Left forelimb (tissue), 1 donor: ENCODE measurements around the gene SLC9C2.
"Not testable (repeated sequence)": the region's sequence is repeated elsewhere in the genome, so short reads cannot be mapped to it uniquely, and the experiment has no call there.

Source experiments
- DNase-seq: peaks from one replicate; pipeline ENCODE4 v3.0.0-alpha.2; 2018; ENCODE audit warnings: low spot score

The SLC9C2 gene

DNA sequence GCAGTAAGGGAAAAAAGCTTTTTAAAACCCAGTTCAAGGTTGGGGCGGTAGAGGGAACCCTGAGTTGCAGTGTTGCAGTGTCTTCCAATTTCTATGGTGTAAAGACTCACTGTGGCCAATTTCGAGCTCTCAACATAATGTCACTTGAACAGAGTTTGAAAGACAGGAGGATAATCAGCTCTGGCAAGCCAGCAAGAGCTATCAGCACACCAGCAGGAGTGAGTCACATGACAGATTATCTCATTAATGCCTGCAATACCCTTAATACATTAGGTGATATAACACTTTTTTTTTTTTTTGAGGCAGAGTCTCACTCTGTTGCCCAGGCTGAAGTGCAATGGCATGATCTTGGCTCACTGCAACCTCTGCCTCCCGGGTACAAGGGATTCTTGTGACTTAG is 22.8 kb downstream of the SLC9C2 start:
- no peak for DNase-seq

DNA sequence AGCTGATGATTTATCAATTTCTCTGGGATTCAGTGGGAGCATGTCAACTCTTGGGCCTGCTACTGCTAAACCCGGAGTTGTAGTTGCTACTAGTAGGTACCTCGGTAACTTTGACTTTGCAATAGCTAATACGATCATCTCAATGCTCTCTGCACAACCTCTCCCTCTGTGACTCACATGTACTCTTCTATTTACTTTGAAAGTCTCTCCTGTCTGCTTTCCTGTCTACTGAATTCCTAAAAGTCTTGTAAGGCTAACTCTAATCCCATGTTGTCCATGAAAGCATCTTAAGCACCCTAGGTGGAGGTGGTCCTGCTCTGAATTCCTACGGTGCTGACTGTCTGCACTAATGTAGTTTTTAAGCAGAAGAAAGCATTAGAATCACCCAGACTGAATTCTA is 29.3 kb downstream of the SLC9C2 start:
- no peak for DNase-seq

DNA sequence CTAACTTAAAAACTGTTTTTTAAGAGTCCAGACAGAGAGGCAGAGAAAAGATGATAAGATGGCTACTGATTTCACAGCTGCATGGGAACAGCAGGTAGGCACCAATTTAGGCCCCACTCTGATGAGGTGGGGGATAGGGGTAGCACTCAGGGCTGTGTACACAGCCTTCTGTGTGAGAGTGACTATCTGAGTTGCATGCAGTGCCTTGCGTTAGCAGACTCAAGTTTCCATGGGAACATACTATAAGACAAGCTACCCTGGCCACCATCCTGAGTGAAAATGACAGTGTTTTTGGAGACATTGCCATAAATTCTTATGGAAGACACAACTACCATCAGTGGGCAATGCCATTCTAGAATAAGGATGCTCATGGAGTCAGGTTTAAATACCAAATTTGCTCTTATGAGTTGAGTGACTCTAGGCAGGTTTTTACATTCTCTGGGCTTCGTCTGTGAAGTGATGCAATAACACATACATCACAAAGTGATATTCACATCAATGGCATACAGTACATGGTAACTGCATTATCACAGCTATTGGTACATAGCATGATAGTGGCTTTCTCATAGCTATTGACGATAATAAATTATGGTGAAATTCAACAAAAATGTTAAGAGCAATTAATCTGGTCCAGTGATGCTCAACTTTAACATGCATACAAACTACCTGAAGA is 30.5 kb downstream of the SLC9C2 start:
- DNase-seq = no peak

DNA sequence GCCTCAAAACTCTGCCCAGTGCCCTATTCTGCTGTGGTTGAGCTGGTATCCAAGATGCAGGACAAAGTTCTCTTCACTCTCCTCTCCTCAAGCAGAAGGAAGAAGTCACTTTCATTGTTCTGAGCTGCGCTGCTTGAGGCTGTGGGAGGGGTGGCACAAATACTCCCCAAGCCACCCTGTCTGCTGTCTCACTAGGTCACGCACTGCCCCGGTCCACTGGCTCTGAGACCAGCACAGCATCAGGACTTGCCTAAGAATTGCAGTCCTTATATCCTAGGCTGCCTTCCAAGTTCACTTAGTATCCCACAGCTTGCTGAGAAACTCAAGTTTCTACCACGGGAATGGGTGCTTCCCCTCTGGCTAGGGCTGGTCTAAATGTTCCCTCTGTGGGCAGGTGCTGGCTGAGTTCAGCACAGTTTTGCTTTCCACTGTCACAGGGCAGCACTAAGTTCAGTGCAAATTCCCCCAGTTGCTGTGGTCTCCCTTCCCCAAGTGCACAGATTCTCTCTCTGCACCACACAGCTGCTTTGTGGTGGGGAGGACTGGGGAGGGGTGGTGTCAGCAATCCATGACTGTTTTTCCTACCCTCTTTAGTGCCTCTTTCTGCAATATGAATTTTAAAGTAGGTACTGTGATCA is 32.4 kb downstream of the SLC9C2 start:
- no peak for DNase-seq

DNA sequence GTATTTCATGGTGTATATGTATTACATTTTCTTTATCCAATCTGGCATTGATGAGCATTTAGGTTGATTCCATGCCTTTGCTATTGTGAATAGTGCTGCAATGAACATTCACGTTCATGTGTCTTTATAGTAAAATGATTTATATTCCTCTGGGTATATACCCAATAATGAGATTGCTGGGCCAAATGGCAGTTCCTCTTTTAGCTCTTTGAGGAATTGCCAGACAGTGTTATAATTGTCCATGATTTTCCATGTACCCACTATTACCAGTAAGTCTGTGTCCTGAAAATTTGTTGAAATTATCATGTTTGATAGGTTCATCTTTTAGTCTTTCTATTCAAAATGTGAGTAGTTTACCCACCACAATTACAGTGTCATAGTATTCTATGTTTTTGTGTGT is 34.4 kb downstream of the SLC9C2 start:
- no peak for DNase-seq

DNA sequence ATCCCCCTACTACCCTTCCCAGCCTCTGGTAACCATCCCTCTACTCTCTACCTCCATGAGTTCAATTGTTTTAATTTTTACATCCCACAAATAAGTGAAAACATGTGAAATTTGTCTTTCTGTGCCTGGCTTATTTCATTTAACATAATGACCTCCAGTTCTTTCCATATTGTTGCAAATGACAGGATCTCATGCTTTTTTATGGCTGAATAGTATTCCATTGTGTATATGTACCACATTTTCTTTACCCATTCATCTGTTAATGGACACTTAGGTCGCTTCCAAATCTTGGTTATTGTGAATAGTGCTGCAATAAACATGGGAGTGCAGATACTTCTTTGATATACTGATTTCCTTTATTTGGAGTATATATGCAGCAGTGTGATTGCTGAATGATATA is 39.0 kb downstream of the SLC9C2 start:
- not testable (repeated sequence) for DNase-seq

DNA sequence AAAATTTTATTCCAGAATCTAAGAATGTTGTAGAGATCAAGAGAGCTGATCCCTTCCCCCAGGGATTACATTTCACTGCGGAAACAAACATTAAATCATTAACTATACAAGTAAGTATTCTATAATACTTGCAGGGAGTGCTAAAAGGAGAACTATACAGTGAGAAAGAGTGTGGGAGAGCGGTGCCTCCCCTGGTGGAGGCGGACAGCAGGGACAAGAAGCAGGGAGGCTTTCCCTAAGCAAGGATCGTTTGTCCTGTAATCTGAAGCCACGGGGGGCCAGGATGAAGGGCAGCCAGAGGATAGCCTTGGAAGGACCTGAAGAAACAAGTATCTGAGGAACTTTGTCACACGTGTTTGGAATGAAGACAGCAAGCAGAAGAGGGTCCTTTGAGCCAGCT is 40.1 kb downstream of the SLC9C2 start:
- DNase-seq = no peak

DNA sequence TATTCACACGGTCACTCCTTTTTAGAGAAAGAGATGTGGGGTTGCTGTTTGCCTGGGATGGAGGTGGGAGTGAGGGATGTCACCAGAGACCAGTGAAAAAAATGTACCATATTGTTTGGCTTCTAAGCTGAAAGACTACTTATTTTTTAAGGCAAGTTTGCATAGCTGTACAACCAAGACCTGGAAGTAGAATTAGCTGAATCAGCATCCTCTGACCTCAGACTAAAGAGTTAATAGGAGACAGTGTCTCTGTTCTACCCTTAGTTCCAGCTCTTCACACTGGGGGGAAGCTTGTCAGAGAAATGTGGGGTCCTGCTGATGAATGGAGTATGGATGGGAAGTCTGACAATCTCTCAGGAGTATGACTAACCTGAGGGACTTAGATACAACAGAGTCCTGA is 41.6 kb downstream of the SLC9C2 start:
- DNase-seq = no peak

DNA sequence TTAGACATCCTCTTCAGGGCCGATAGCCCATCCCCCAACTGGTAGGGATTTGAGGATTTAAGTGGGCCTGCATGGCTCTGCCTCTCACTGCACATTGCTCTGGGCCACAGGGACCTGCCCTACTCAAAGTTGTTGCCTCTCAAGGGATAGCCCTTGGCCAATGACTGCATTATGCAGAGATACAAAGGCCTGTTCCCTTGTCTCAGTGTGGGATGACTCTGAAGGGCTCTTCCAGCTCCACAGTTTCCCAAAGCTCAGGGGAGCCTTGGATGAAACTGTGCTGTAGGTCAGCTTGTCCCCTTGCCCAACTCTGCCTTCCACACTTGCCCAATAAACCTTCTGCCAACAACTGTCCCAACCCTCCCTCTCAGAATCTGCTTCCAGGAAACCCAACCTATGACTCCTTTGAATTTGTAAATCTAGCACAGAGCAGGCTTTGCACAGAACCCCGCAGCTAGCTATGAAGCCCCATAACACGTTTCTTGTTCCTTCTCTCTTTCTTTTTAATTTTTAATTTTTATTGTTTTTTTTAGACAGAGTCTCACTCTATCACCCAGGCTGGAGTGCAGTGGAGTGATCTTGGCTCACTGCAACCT is 42.5 kb downstream of the SLC9C2 start:
- DNase-seq = no peak

DNA sequence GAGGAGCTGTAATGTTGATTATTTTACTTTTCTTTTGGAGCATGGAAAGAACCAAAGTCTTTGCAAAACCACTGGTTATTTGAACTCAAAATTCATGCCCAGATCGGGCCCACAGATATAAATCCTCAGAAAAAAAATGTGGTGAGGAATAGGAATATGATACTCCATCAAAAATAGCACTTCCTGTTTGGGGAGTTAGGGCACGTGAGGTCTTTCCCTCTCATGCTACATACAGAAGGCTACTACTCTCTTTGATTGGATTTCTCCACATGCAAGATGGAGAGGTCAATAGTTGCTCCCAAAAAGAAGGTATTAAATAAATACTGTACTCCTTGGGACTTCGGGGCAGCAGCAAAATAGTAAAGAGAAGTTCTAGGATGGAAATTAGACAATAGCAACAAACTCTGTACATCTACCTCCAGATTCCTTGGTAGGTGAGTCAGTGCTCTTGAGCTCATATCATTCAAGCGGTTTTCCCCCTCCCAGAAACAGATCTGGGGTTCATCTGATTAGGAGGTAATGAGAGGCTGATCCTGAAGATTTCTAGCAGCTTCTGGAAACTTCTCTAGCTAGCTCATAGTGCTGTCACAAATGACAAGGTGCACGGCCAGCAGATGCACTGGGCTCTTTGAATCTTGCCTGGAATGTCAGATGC is 47.1 kb downstream of the SLC9C2 start:
- no peak for DNase-seq

DNA sequence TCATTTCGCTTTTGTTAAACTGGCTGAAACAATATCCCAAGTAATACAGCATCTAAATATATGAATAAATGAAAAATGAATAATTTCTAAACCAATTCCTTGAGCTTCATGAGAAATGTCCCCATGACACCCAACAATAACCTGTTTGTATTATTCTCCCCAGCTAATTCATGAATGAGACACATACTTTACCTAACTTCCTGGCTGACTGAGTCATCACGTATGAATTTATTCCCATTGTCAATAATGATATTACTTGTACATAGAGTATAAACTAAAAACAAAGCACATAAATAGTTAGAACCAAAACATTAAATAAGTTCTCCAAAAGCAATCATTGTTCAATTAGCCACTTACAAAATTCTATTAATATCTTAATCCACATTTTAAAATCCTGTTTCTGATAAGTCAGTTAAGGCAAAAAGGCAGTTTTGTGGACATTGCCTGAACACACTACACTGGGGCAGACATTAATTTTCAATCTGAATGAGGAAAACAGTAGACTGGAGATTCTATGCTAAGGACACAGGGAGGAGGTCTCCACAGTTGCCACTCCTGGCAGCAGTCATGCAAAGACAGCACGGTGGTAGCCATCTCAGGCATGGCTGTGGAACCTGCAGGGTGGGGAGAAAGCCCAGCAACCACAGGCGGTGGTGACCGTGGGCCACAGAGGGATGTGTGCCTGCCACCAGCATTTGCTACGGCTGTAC is 48.2 kb downstream of the SLC9C2 start:
- DNase-seq = no peak

DNA sequence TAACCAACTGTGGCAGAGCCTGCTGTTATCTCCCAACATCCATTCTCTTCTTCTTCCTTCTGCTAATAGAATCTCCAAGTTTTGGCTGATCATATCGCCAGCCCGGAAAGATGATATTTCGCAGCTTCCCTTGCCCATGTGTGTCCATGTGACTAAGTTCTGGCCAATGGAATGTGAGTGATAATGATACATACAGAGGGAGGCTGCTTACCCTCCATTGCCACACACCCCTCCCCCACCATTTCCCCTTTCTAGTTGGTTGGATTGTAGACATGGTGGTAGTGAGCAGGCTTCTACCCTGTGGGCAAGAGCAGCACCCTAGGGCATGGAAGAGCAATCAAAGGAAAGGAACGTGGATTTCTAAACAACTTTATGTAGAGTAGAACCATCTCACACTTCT is 48.8 kb downstream of the SLC9C2 start:
- no peak for DNase-seq

DNA sequence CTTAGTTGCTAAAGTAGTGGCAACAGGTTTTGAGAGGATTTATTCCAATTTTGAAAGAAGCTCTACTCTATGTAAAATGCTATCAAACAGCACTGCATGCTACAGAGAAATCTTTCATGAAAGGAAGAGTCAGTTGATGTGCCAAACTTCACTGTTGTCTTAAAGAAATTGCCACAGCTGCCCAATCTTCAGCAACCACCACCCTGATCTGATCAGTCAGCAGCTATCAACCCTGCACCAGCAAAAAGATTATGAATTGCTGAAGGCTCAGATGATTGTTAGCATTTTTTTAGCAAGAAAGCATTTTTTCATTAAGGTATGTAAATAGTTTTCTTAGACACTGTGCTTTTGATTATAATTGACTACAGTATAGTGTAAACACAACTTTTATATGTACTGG is 49.6 kb downstream of the SLC9C2 start:
- DNase-seq = no peak

DNA sequence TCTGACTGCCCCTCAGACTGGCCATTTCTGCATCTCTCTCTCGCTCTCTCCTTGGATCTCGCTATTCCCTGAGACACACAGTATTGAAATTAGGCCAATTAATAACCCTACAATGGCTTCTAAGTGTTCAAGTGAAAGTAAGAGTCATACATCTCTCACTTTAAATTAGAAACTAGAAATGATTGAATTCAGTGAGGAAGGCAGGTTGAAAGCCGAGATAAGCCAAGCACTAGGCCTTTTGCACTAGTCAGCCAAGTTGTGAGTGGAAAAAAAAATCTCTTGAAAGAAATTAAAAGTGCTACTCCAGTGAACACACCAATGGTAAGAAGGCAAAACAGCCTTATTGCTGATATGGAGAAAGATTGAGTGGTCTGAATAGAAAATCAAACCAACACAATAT is 51.2 kb downstream of the SLC9C2 start:
- DNase-seq = no peak

DNA sequence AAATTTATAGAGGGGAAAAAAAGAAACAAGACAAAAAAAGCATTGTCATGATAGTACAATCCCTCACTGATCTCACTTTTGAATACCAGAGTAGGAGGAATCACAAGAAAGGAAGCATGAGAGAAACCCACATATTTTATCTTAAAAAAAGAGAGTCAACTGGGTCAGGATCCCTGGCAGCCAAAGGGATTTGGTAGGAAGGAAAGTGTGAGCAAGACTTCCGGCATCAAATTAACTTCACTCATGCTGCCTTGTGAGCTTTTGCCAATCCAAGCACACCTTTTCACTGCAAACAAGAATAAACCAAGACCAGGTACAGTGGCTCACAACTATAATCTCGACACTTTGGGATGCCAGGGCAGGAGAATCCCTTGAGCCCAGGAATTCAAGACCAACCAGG is 53.1 kb downstream of the SLC9C2 start:
- DNase-seq = no peak

DNA sequence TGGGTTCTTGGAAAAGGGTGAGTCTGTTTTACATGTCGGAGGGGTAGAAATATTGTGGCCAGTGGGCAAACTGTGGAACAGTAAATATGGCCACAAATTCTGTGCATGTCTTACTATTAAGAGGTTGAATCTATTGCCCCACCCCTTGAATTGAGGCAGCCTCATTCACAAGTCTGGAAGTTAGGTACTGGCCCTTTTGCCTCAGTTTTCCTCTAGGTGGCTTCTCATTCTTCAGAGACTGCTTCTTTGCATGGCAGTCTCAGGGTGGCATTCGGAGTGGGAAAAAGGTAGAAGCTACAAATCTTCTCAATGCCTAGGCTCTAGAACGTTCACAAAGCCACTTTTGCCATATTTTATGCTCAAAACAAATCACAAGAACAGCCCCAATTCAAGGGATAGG is 57.2 kb downstream of the SLC9C2 start:
- DNase-seq = no peak

DNA sequence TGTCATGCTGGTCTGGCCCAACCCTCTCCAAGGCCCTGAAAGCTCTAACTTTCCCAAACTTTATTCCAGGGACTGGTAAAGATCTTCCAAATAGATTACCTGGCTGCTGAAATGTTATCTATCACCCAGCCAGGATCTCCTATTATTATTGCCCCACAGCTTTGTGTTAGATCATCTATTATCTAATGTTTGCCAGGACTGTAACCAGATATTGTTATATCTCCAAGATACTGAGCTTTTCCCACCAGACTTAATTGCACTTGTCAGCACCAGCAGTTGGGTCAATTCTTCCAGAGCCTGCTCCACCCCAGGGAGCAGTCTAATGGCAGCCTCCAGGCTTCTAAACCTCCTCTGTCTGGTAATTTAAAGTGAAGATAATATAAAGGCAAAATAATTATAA is 66.6 kb downstream of the SLC9C2 start:
- no peak for DNase-seq

DNA sequence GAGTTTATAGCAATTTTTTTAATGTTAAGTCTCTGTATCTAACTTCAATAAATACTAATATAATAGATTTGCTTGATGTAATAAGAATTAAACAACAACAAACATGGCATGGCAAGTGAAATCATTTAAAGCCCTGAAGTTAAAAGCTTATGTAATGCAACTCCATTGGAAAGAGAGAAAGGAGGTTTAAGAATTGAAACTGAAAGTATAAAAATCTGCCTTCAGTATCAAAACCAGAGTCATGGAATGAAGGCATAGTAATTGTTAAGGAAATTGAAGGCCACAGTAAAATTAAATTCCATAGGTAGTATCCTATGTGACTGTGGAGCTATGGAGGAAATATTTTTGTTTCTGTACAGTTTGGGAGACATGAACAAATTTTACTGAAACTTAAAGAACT is 70.6 kb downstream of the SLC9C2 start:
- no peak for DNase-seq

DNA sequence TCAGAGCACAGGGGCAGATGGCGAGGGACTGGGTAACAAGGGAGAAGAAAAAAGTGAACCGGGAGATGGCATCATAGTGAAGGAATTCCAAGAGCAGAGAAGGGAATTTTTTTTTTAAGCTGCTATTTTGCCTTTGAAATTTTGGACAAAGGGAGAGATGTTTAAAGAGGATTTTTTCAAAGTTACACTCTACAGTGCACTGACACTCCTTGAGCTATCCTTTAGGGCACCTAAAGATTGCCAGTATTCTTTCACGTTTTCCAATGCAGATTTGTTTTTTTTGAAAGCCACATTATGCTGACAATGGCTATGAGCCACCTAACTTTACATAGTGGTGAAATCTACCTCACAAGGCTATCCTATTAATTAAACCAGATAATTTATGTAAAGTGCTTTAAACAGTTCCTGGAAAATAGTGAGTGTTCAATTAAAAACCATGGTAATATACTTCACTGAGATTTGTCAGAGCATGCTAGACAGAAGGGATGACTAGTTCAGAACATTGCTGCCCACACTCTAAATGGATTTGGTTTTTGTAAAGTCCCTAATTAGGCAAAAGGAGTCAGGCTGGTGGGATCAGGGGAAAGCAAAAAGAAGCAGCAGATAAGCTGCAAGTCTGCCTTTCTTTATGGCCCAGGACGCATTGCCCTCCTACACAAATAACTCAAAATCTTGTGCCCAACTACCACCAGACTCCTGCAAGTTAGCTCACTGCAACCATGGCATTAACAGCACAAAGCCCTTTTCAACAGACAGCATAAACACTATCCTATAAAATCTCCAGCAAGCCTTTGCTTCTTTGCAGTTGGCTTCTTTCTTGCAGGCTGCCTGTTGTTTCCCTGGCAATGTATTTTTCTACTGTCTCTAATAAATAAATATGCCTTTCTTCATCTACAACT is 71.8 kb downstream of the SLC9C2 start:
- DNase-seq = no peak

DNA sequence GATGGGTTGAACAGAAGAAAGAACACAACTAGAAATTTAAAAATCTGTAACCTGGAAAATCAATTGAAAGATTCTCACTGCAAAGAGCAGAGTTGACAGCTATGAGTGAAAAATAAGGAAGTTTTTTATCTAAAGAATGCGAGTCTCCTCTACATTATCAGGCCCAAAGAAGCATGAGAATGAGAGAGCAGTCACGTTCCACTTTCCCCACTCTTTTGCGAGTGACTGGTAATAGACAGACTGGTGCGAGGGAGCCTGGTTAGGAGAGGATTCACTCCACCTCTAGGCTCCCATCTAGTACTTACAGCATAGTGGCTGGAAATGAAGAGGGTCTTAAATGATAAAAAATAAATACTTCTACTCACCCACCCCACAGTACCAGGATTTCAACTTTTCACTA is 73.8 kb downstream of the SLC9C2 start:
- DNase-seq = no peak

DNA sequence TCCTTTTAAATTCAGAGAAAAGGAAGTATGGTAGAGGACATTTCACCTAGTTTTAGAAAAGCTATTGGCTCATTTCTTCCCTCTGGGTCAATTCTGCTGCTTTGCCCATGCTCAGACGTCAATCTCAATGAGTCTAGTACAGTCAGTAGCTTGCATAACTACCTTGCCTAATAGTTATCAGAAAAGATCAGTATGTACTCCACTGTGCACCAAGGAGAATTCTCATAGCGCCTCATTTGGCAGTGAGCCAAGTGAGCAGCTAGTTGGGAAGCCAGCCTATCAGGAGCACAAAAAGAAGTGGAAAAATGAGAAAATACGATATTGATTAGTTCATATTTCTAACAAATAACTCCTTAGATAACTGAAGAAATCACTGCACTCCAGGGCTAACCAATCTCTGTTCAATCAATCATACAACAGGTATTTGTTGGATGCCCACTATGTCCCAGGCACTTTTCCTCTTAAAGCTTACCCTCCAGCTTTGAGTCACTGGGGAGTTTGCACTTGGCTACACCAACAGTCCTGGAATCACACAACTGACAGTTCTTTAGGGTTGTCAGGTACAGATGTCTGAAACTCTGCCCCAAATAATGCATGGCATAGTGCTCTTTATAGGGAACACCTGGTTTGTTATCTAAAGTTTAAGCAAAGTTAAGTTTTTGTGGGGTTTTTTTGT is 75.6 kb downstream of the SLC9C2 start:
- DNase-seq = no peak
